Nephron (organoid): ENCODE results near the gene COG5.
"Not testable (repeated sequence)": the region's sequence is repeated elsewhere in the genome, so short reads cannot be mapped to it uniquely, and the experiment has no call there.

ENCODE experiments used
- H3K27ac Mint-ChIP-seq, 3 experiments: 2 replicates each; pipeline ENCODE4 v1.8.0; 2020; ENCODE audit warnings: mixed read lengths in 3 of 3, mild to moderate bottlenecking in 2 of 3, moderate library complexity in 1 of 3
- H3K27me3 Mint-ChIP-seq: 2 replicates; pipeline ENCODE4 v1.8.0; 2021; ENCODE audit warnings: low read depth, mild to moderate bottlenecking, moderate library complexity, mixed read lengths
- H3K36me3 Mint-ChIP-seq: 2 replicates; pipeline ENCODE4 v1.8.0; 2020; ENCODE audit warnings: low read depth, mixed read lengths
- H3K4me1 Mint-ChIP-seq: 2 replicates; pipeline ENCODE4 v1.8.0; 2020; ENCODE audit warnings: mixed read lengths
- H3K4me3 Mint-ChIP-seq, 3 experiments: 2 replicates each; pipeline ENCODE4 v1.8.0; 2020; ENCODE audit warnings: mild to moderate bottlenecking in 3 of 3, mixed read lengths in 3 of 3, moderate library complexity in 2 of 3
- H3K9me3 Mint-ChIP-seq: 2 replicates; pipeline ENCODE4 v1.8.0; 2020; ENCODE audit warnings: mixed read lengths
- CTCF ChIP-seq, 3 experiments: fragments of 200-600 bp; sonication (generic); IDR thresholded peaks; one replicate each; pipeline ENCODE4 v1.5.0; 2021; ENCODE audit warnings: antibody characterized with exemption in 3 of 3; ENCODE audit not compliant: unreplicated experiment in 3 of 3

The COG5 gene

DNA sequence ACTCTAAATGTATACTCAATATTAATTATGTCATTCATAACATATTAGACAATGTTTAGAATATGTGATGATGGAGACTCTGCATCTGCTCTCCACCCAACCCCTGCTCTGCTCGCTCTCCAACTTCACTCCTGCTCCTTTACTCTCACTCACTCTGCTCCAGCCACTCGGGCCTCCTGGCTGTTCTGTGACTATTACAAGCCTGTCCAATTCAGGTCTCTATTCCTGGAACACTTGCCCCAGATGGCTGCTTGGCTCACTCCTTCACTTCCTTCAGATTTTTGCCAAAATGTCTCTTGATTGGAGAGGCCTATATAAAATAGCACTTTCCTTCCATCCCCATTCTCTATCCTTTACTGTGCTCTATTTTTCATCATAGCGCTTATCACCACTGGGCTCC, 310.1 kb downstream of the COG5 start:
- no peak for TF ChIP-seq CTCF (IDR thresholded peaks at IDR 0.05; ENCODE audit: unreplicated experiment in 3 of 3)
- H3K36me3 Mint-ChIP-seq = no peaks in the 10 kb centered on the region
- H3K9me3 Mint-ChIP-seq = no peaks in the 10 kb centered on the region
- H3K27ac Mint-ChIP-seq = no peak overlapping the region
- no peak overlapping the region for H3K4me3 Mint-ChIP-seq
- no peaks in the 10 kb centered on the region for H3K27me3 Mint-ChIP-seq
- H3K4me1 Mint-ChIP-seq = peaks cover 10% of the 10 kb centered on the region

- peaks cover 2% of the 10 kb centered on the region for H3K9me3 Mint-ChIP-seq
- H3K27ac Mint-ChIP-seq = no peak overlapping the region
- H3K36me3 Mint-ChIP-seq = peaks cover 11% of the 10 kb centered on the region
- no peak overlapping the region for H3K4me3 Mint-ChIP-seq
- no peaks in the 10 kb centered on the region for H3K4me1 Mint-ChIP-seq
- TF ChIP-seq CTCF (IDR thresholded peaks at IDR 0.05; ENCODE audit: unreplicated experiment in 3 of 3) = no peak
- no peaks in the 10 kb centered on the region for H3K27me3 Mint-ChIP-seq
Measured at GRCh38 chr7:107251963-107252362, 311.8 kb downstream of the COG5 start.

DNA sequence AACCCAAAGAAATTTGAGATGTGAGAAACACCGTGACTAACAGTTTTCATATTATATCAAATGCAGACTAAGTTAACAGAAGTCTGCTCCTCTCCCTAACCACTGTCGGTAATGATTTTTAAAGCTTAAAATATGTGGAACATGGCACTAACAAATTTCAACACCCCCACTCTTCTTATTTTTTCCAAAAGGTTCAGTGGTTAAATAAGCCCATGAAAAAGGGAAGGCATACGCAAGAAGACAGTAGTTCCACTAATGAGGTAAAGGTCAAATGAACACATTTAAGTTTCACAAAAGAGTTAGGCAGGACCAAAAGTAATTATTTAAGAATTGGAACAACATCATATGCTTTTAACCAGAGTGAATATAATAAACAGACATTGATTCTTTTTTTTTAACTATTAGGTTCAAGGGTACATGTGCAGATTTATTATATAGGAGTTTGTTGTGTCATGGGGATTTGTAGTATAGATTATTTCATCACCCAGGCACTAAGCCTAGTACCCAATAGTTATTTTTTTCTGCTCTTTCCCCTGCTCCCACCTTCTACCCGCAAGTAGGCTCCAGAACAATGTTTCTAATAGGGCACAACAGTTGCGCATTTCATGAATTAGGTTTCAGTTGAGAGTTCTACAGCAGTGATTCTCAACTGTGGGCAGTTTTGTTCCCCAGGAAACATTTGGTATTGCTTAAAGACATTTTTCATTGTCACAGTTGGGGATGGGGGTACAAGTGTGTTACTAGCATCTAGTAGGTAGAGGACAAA, 315.0 kb downstream of the COG5 start:
- Mint-ChIP-seq H3K4me1 (no peaks in the 10 kb centered on the region), H3K27ac (no peak overlapping the region), H3K36me3 (peaks cover 42% of the 10 kb centered on the region), H3K9me3 (peaks cover 31% of the 10 kb centered on the region), H3K4me3 (no peak overlapping the region), H3K27me3 (no peaks in the 10 kb centered on the region)
- TF ChIP-seq CTCF (IDR thresholded peaks at IDR 0.05; ENCODE audit: unreplicated experiment in 3 of 3) = no peak

GRCh38 chr7:107246836-107247235, 316.9 kb downstream of the COG5 start:
- H3K4me1 Mint-ChIP-seq, H3K27me3 Mint-ChIP-seq, H3K4me3 Mint-ChIP-seq, H3K27ac Mint-ChIP-seq: not testable (repeated sequence)
- Mint-ChIP-seq H3K9me3 (peaks cover 35% of the 10 kb centered on the region), H3K36me3 (peaks cover 56% of the 10 kb centered on the region)

- H3K4me3 Mint-ChIP-seq = no peak overlapping the region
- peaks cover 61% of the 10 kb centered on the region for H3K36me3 Mint-ChIP-seq
- peaks cover 35% of the 10 kb centered on the region for H3K9me3 Mint-ChIP-seq
- no peak overlapping the region for H3K27ac Mint-ChIP-seq
- no peak for TF ChIP-seq CTCF (IDR thresholded peaks at IDR 0.05; ENCODE audit: unreplicated experiment in 3 of 3)
- H3K4me1 Mint-ChIP-seq = no peaks in the 10 kb centered on the region
- H3K27me3 Mint-ChIP-seq = no peaks in the 10 kb centered on the region
Measured at GRCh38 chr7:107244613-107245012, 319.1 kb downstream of the COG5 start.

GRCh38 chr7:107242267-107242666, 321.5 kb downstream of the COG5 start:
- no peak overlapping the region for H3K27ac Mint-ChIP-seq
- H3K9me3 Mint-ChIP-seq = peaks cover 35% of the 10 kb centered on the region
- H3K4me1 Mint-ChIP-seq = no peaks in the 10 kb centered on the region
- no peaks in the 10 kb centered on the region for H3K27me3 Mint-ChIP-seq
- TF ChIP-seq CTCF (IDR thresholded peaks at IDR 0.05; ENCODE audit: unreplicated experiment in 3 of 3) = no peak
- no peak overlapping the region for H3K4me3 Mint-ChIP-seq
- peaks cover 56% of the 10 kb centered on the region for H3K36me3 Mint-ChIP-seq
